ENCODE data around the gene KCNC1. TPM values are rescaled to one million over a fixed set of nuclear protein-coding genes. Genes with fewer than 3 reads are reported as not detected.

KCNC1 gene
- total and polyA plus RNA-seq, 4 donors, result 0.54 TPM; not detected in 3

GRCh38 chr11:17686231-17686980 lies 48.2 kb upstream of the KCNC1 start:
- Histone ChIP-seq H3K36me3 (ENCODE audit: control insufficient read depth in 4 of 4, insufficient read depth in 3 of 4, low read depth in 1 of 4, low read length in 3 of 4) (no peaks in the 10 kb centered on the region), H3K27ac (ENCODE audit: low read depth in 1 of 2, low read length in 2 of 2) (no peak overlapping the region), H3K9ac (ENCODE audit: low read depth in 1 of 2, low read length in 2 of 2) (no peak overlapping the region), H3K4me1 (ENCODE audit: control insufficient read depth in 4 of 4, insufficient read depth in 4 of 4, low read length in 3 of 4) (no peaks in the 10 kb centered on the region), H3K27me3 (ENCODE audit: control insufficient read depth in 4 of 4, insufficient read depth in 4 of 4, low read length in 3 of 4) (peaks cover 0 to 8% (median under 1%) of the 10 kb centered on the region in 4 donors), H3K9me3 (ENCODE audit: control insufficient read depth in 4 of 4, low read length in 3 of 4) (no peaks in the 10 kb centered on the region), H3K4me3 (ENCODE audit: low read depth in 1 of 3, low read length in 3 of 3) (no peak overlapping the region)
- TF ChIP-seq REST (IDR thresholded peaks at IDR 0.05), result no peak
- no peak for TF ChIP-seq NR2F2 (IDR thresholded peaks at IDR 0.05)
- no peak for TF ChIP-seq RAD21 (IDR thresholded peaks at IDR 0.05)
- TF ChIP-seq YY1 (IDR thresholded peaks at IDR 0.05), result no peak
- TF ChIP-seq GABPA (IDR thresholded peaks at IDR 0.05 in 1 of 2, conservative IDR thresholded peaks at IDR 0.05 in 1 of 2), result no peak
- no peak for TF ChIP-seq CTCF (IDR thresholded peaks at IDR 0.05; ENCODE audit: low read depth, low read length, missing input control)
- TF ChIP-seq MAX (IDR thresholded peaks at IDR 0.05), result no peak
- TF ChIP-seq HNF4A (conservative IDR thresholded peaks at IDR 0.05), result no peak
- TF ChIP-seq ATF3 (IDR thresholded peaks at IDR 0.05), result no peak
- no peak for TF ChIP-seq ZBTB33 (IDR thresholded peaks at IDR 0.05)
- TF ChIP-seq TAF1 (conservative IDR thresholded peaks at IDR 0.05), result no peak
- TF ChIP-seq JUND (IDR thresholded peaks at IDR 0.05), result no peak
- no peak for DNase-seq (ENCODE audit: low spot score)
- WGBS, result 50% methylated on average over 8 of the region's 8 CpGs
